Hepatocyte (in vitro differentiated cells): ENCODE data around the gene THAP3. TPM values are rescaled to one million over a fixed set of nuclear protein-coding genes. Genes with fewer than 3 reads are reported as not detected.
A peak's percentile ranks its signal among the peaks of the same experiment; 100 is the strongest.

Source experiments
- DNase-seq: peaks from one replicate; pipeline ENCODE4 v3.0.0-alpha.2; 2016; ENCODE audit warnings: low spot score
- H2AFZ ChIP-seq: fragments of 200-600 bp; sonication (generic); 2 replicates; pipeline ENCODE4 v1.6.0; 2016; ENCODE audit warnings: antibody characterized with exemption, mild to moderate bottlenecking
- H3K27ac ChIP-seq: fragments of 200-600 bp; sonication (generic); 2 replicates; pipeline ENCODE4 v1.5.1; 2016; ENCODE audit warnings: mild to moderate bottlenecking
- H3K27me3 ChIP-seq: fragments of 200-600 bp; sonication (generic); 2 replicates; pipeline ENCODE4 v1.6.1; 2016
- H3K36me3 ChIP-seq: fragments of 200-600 bp; sonication (generic); replicated peaks from 2 replicates; pipeline ENCODE4 v1.5.1; 2016; ENCODE audit warnings: low read depth; ENCODE audit not compliant: insufficient read depth
- H3K4me1 ChIP-seq: fragments of 200-600 bp; sonication (generic); 2 replicates; pipeline ENCODE4 v1.5.1; 2016; ENCODE audit warnings: mild to moderate bottlenecking, moderate library complexity; ENCODE audit not compliant: insufficient read depth
- H3K4me2 ChIP-seq: fragments of 200-600 bp; sonication (generic); 2 replicates; pipeline ENCODE4 v1.6.0; 2016
- H3K4me3 ChIP-seq: fragments of 200-600 bp; sonication (generic); 2 replicates; pipeline ENCODE4 v1.5.1; 2016; ENCODE audit warnings: mild to moderate bottlenecking
- H3K79me2 ChIP-seq: fragments of 200-600 bp; sonication (generic); 2 replicates; pipeline ENCODE4 v1.6.0; 2017; ENCODE audit warnings: mild to moderate bottlenecking
- H3K9me2 ChIP-seq: fragments of 200-600 bp; sonication (generic); replicated peaks from 2 replicates; pipeline ENCODE4 v1.6.0; 2017; ENCODE audit warnings: mild to moderate bottlenecking; ENCODE audit not compliant: insufficient read depth
- H3K9me3 ChIP-seq: fragments of 200-600 bp; sonication (generic); 2 replicates; pipeline ENCODE4 v1.5.1; 2016; ENCODE audit warnings: low read depth, mild to moderate bottlenecking
- H4K20me1 ChIP-seq: fragments of 200-600 bp; sonication (generic); 2 replicates; pipeline ENCODE4 v1.6.0; 2016; ENCODE audit warnings: mild to moderate bottlenecking; ENCODE audit not compliant: insufficient read depth, poor library complexity, severe bottlenecking
- CTCF ChIP-seq: fragments of 200-600 bp; sonication (generic); IDR thresholded peaks from 2 replicates; pipeline ENCODE4 v1.5.1; 2016; ENCODE audit warnings: antibody characterized with exemption, mild to moderate bottlenecking; ENCODE audit not compliant: poor library complexity
- EZH2 ChIP-seq: fragments of 200-600 bp; sonication (generic); IDR thresholded peaks from 2 replicates; pipeline ENCODE4 v1.6.1; 2016; ENCODE audit warnings: antibody characterized with exemption, mild to moderate bottlenecking, borderline replicate concordance
- EZH2phosphoT487 ChIP-seq: fragments of 200-600 bp; sonication (generic); IDR thresholded peaks from one replicate; pipeline ENCODE4 v1.6.1; 2018; ENCODE audit warnings: antibody characterized with exemption, mild to moderate bottlenecking, low read depth, moderate library complexity; ENCODE audit not compliant: unreplicated experiment, severe bottlenecking
- WGBS: methylation state at CpG from one replicate; pipeline ENCODE4 v1.1.6; 2016; ENCODE audit warnings: low lambda C conversion rate; ENCODE audit errors: missing lambda C conversion rate; 5-methylcytosine and 5-hydroxymethylcytosine counted together
- polyA plus RNA-seq: library from polyadenylated mRNA; unstranded; fragments of >200 nt; fragmentation: Nextera tagmentation; extraction: Ambion mirVana; gene quantifications from 2 replicates; pipeline ENCODE4 v1.2.1, GENCODE V29; 2016
- total RNA-seq: library from RNA; depleted of rRNA; stranded (reverse); fragments of >200 nt; gene quantifications from 2 replicates; pipeline ENCODE4 v1.2.3, GENCODE V29; 2014

The THAP3 gene
- total and polyA plus RNA-seq, 2 experiments from 2014 or later = 13.0 to 26.5 TPM

DNA sequence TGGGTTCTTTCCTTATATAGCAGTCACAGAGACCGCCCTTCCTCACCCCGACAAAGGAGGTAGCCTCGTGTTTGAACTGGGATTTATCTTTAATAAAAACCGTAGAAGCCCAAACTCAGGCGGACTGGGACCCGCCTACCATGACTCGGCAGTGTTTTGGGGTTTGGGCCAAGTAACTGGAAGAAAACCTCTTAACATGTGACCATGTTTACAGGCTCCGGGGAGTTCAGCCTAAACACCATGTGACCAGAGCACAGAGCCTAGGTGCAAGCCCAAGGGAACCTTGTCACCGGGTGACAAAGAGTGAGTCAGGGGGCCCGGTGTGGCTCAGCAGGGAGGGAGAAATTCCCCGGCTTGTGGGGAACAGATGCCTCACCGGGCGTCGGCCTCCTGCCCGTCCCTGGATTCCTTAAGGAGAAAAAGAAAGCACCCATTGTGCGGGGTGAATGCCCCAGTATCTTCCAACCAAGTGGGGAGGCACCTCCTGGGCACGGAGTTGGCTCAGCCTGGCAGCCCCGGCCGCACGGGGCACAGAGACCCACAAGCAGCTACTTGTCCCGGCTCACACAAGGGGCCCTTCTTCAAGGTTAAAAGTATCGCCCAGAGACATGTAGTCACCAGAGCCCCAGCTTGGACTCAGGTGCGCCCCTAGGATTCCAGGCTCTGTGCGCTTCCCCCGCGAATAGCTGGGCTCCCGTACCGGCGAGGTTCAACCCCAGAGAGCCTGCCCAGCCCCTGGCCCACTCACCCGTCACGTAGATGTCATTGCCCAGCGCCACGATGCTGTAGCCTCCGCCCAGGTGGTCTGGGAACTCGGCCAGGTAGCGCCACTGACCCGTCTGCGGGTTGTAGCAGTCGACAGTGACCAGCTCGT lies 23.4 kb upstream of the THAP3 start:
- 1% methylated on average over 40 of the region's 40 CpGs for WGBS
- peaks cover 62% of the 10 kb centered on the region for H3K79me2 ChIP-seq
- H3K27me3 ChIP-seq = no peaks in the 10 kb centered on the region
- no peaks in the 10 kb centered on the region for H3K9me2 ChIP-seq
- peak overlapping the region; percentile 95 for H3K4me3 ChIP-seq
- peaks cover 33% of the 10 kb centered on the region for H3K4me1 ChIP-seq
- no peaks in the 10 kb centered on the region for H3K36me3 ChIP-seq
- peak overlapping the region; percentile 0 for H2AFZ ChIP-seq
- peak overlapping the region; percentile 88 for H3K4me2 ChIP-seq
- TF ChIP-seq EZH2 = no peak
- no peak for TF ChIP-seq CTCF
- no peak for TF ChIP-seq EZH2phosphoT487
- peaks cover 29% of the 10 kb centered on the region for H4K20me1 ChIP-seq
- no peaks in the 10 kb centered on the region for H3K9me3 ChIP-seq
- peak; percentile 84 for DNase-seq
- peak overlapping the region; percentile 100 for H3K27ac ChIP-seq

DNA sequence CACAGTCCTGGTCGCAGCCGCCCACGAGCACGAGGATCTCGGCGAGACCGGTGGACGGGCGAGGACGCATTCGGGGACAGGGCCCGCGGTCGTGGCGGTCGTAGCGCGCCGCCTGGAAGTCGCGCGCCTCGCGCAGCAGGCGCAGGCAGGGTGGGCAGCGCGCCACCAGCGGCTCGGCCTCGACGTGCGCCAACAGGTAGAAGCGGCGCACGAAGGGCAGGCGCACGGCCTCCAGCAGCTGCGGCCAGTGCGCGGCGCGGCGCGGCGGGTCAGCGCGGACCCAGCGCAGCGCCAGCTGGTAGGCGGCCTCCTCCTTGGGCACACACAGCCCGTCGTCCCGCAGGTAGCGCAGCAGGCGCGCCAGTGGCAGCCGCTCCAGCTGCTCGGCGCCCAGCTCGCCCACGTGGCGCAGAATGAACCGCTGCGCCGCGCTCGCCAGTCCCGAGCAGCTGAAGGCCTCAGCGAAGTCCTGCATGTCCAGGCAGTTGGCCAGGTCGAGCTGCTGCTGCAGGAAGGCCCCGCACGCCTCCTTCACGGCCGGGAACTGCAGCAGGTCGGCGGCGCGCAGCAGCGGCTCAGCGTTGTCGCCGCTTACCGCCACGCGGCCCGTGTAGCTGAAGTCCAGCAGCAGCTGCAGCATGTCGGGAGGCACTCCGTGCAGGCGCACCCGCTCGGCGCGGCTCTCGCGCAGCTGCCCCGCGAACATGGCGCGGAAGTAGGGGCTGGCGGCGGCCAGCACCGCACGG lies 22.6 kb upstream of the THAP3 start:
- no peaks in the 10 kb centered on the region for H3K27me3 ChIP-seq
- peaks cover 24% of the 10 kb centered on the region for H4K20me1 ChIP-seq
- peak; percentile 71 for DNase-seq
- H3K79me2 ChIP-seq = peaks cover 54% of the 10 kb centered on the region
- no peak for TF ChIP-seq CTCF
- no peak for TF ChIP-seq EZH2phosphoT487
- no peak for TF ChIP-seq EZH2
- H3K9me2 ChIP-seq = no peaks in the 10 kb centered on the region
- peak overlapping the region; percentile 100 for H3K27ac ChIP-seq
- H2AFZ ChIP-seq = peak overlapping the region; percentile 64
- H3K4me1 ChIP-seq = peaks cover 33% of the 10 kb centered on the region
- peak overlapping the region; percentile 95 for H3K4me3 ChIP-seq
- 1% methylated on average over 97 of the region's 103 CpGs for WGBS
- peak overlapping the region; percentile 88 for H3K4me2 ChIP-seq
- no peaks in the 10 kb centered on the region for H3K36me3 ChIP-seq
- no peaks in the 10 kb centered on the region for H3K9me3 ChIP-seq

DNA sequence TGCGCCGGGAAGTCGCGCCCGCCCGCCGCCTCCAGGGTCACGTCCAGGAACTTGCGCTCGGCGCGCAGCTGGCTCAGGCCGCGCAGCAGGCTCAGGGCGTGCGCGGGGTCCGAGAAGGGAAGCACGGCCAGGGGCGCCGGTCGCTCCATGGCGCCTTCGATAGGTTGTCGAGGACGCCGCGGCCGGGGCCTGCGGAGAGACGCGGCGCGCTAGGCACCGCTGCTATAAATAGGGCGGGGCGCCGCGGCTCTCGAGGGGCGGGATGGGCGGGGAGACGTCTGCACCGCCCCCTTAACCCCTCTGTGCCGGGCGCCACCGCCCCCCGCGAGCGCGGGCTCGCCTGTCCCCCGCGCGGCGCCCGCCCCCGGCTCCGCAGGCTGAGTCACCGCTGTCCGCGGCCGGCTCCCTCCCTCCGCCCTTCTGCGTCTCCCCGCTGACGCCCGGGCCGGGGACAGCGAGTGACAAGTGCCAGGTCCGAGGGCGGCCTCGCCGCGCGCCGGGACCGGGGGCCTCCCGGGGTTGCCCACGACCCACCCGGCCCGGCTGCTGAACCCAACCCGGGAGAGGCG lies 21.9 kb upstream of the THAP3 start, which contains the start of gene KLHL21:
Gene KLHL21 (minus strand): TSS at position 201 of the 569 bp plus-strand sequence. CDS start 52 bp downstream, at position 149.
- peaks cover 24% of the 10 kb centered on the region for H4K20me1 ChIP-seq
- TF ChIP-seq EZH2phosphoT487 (no peak), CTCF (no peak), EZH2 (no peak)
- H3K9me2 ChIP-seq = no peaks in the 10 kb centered on the region
- WGBS = under 1% methylated on average over 33 of the region's 84 CpGs
- peaks cover 48% of the 10 kb centered on the region for H3K79me2 ChIP-seq
- no peaks in the 10 kb centered on the region for H3K27me3 ChIP-seq
- H3K4me3 ChIP-seq = peak within 1 kb of the TSS; percentile 95
- H3K4me1 ChIP-seq = peaks cover 33% of the 10 kb centered on the region
- peak within 1 kb of the TSS; percentile 88 for H3K4me2 ChIP-seq
- no peaks in the 10 kb centered on the region for H3K36me3 ChIP-seq
- H3K27ac ChIP-seq = peak within 1 kb of the TSS; percentile 100
- no peaks in the 10 kb centered on the region for H3K9me3 ChIP-seq
- DNase-seq = peak; percentile 97
- H2AFZ ChIP-seq = peak within 1 kb of the TSS; percentile 86
